Activated naive CD4-positive, alpha-beta T cell treated with anti-CD3 and anti-CD28 coated beads, Interleukin-2, amount 50 U/mL, for 72 hours (primary cell): ENCODE results near the gene NOMO2. TPM values are rescaled to one million over a fixed set of nuclear protein-coding genes. Genes with fewer than 3 reads are reported as not detected.
A peak's percentile ranks its signal among the peaks of the same experiment; 100 is the strongest.
"Not testable (repeated sequence)": the region's sequence is repeated elsewhere in the genome, so short reads cannot be mapped to it uniquely, and the experiment has no call there.

Experiments used
- ATAC-seq, 2 donors: fragments of 150-1000 bp; cut with Tn5 transposase; 2 replicates each; pipeline ENCODE4 v1.10.0; 2021; ENCODE audit warnings: mild to moderate bottlenecking in 2 of 2, moderate library complexity in 2 of 2
- DNase-seq, 2 donors: peaks; one replicate each; pipeline ENCODE4 v3.0.0; 2021 to 2022; ENCODE audit warnings: low spot score in 2 of 2
- H3K27ac Mint-ChIP-seq, 2 donors: one replicate each; pipeline ENCODE4 v1.8.0; 2022; ENCODE audit warnings: mild to moderate bottlenecking in 2 of 2, mixed read lengths in 2 of 2
- H3K36me3 Mint-ChIP-seq, 2 donors: one replicate each; pipeline ENCODE4 v1.8.0; 2022; ENCODE audit warnings: mixed read lengths in 2 of 2
- H3K9me3 Mint-ChIP-seq, 2 donors: one replicate each; pipeline ENCODE4 v1.8.0; 2022; ENCODE audit warnings: mixed read lengths in 2 of 2
- total RNA-seq, 2 donors: library from RNA; stranded (reverse); gene quantifications; one replicate each; pipeline ENCODE4 v1.2.3, GENCODE V29; 2022

NOMO2 gene
- total RNA-seq, 2 donors from 2014 or later: 57.5 to 69.7 TPM

DNA sequence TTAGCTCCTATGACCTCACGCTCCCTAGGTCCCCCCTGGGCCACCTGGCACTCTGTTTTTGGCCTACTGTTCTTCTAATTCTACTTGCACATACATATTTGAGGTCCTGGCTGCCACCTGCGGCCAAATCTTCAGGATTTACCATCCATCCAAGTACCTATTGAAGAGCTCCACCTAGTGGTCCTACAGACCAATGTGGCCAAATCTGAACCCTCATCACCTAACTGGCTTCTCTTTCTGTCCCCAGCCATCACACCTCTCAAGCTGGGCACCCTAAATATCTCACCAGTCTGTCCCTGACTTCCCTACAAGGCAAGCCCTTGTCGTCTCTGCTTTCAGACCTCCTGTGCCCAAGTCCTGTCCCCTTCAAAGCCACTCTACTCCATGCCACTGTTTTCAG lies 24.9 kb downstream of the NOMO2 start:
- not testable (repeated sequence) for DNase-seq, H3K36me3 Mint-ChIP-seq, H3K27ac Mint-ChIP-seq, H3K9me3 Mint-ChIP-seq
- peak in 1 of 2 donors; percentile 63 for ATAC-seq

DNA sequence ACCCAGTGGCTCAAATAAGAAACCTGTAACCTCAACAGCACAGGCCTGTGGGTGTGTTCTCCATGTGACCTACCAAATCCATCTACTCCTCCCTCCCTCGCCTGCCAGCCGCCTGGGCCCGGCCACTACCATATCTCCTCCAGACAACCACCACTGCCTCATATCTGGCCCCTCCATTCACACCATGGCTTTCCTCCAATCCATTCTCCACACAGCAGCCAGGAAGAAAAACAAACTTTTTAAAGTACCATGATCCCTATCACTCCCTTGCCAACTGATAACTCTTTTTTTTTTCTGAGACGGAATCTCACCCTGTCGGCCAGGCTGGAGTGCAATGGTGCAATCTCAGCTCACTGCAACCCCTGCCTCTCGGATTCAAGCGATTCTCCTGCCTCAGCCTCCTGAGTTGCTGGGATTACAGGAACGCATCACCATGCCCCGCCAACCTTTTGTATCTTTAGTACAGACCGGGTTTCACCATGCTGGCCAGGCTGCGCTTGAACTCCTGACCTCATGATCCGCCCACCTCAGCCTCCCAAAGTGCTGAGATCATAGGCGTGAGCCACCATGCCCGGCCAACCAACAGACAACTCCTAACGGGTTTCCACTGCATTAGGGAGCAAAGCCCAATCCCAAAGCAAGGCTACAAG lies 26.3 kb downstream of the NOMO2 start:
- not testable (repeated sequence) for ATAC-seq, H3K9me3 Mint-ChIP-seq, H3K36me3 Mint-ChIP-seq, DNase-seq
- H3K27ac Mint-ChIP-seq: peak overlapping the region in 1 of 2 donors; percentile 47

DNA sequence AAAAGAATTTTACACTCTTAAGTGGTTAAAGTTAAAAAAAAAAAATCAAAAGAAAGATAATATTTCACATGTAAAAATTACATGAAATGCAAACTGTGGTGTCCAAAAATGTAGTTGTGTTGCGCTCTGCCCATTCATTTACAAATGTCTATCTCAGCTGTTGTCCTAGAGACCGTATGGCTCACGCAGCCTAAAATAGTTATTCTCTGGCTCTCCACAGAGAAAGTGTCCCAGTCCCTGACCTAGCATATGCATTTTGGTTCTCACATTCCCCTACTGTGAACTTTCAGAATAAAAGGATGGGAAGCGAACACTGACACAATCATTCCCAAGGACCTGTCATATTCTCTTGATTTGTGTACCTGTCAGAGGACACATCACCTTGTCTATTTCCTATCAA lies 27.6 kb downstream of the NOMO2 start:
- H3K27ac Mint-ChIP-seq, ATAC-seq, DNase-seq, H3K36me3 Mint-ChIP-seq, H3K9me3 Mint-ChIP-seq: not testable (repeated sequence)

DNA sequence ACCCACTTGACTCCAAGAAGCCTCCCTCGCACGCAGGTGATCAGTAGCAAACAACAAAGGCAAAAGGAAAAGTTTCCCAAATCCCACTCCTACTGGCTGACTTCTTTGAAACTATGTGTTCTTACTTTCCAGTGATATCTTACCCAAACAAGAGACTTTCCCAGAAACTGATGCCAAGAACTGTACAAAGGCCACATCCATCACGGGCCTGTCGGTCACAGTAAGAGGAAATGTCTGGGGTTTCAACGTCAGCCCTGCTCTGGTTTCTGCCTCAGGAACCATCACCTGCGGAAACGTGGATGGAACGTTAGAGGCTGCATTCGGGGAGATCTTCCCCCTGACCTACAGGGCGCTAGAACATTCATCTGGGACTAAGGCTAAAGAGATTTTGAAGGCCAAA lies 30.6 kb downstream of the NOMO2 start:
- not testable (repeated sequence) for DNase-seq, H3K27ac Mint-ChIP-seq, H3K36me3 Mint-ChIP-seq, H3K9me3 Mint-ChIP-seq, ATAC-seq

DNA sequence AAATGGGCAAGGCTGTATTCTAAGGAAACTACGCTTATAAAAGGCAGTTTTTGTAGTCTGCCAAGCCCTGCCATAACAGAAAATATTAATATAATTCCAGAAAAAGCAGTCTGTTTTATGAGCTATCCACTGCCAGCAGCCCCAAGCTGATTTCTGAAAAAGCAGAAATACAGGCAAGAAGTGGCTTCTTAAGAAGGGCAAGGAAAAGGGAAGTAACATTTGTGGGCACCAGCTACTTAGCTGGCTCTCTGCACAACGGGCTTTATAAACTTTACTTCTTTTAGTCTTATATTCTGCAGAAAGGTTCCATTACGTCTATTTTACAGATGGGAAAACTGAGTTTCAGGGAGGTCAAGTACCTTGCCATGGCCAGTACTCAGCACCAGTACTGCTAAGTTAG lies 31.6 kb downstream of the NOMO2 start:
- not testable (repeated sequence) for DNase-seq, ATAC-seq

DNA sequence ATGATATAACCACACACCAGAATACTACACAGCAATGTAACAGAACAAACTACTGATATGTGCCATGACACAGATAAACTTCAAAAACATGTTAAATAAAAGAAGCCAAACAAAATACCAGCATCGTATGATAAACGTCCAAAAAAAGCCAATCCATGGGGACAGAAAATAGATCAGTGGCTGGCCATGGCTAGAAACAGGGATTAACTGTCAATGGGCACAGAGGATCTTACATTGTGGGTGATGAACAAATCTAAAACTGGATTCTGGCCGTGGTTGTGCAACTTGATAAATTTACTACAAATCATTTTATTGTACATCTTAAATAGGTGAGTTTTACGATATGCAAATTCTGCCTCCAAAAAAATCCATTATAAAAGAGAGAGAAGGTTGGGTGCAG lies 35.4 kb downstream of the NOMO2 start:
- not testable (repeated sequence) for H3K9me3 Mint-ChIP-seq, H3K36me3 Mint-ChIP-seq, ATAC-seq, DNase-seq, H3K27ac Mint-ChIP-seq

More for the DNA sequence above, 31.6 kb downstream of the NOMO2 start:
- not testable (repeated sequence) for H3K9me3 Mint-ChIP-seq, H3K36me3 Mint-ChIP-seq, H3K27ac Mint-ChIP-seq

DNA sequence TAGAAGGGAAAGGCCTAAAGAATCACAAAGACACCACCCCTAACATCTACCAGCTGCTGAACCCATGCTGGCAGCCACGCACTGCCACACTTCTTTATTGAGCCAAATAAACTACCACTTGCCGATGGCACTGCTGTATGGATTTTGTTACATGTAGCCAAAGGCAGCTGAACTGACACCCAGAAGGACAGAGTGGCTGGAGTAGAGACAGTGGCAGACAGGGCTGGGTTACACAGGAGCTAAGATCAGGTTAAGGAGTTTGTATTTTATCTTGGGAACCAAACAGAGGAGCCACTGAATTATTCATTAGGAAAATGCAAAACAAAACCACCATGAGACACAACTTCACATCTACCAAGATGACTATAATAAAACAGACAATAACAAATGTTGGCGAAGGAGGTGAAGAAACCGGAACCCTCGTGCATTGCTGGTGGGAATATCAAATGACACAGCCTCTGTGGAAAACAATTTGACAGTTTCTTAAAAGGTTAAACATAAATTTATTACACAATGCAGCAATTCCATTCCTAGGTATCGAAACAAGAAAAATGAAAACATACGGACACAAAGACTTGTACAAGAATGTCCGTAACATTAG lies 35.9 kb downstream of the NOMO2 start:
- not testable (repeated sequence) for H3K9me3 Mint-ChIP-seq, H3K27ac Mint-ChIP-seq, H3K36me3 Mint-ChIP-seq, ATAC-seq, DNase-seq

DNA sequence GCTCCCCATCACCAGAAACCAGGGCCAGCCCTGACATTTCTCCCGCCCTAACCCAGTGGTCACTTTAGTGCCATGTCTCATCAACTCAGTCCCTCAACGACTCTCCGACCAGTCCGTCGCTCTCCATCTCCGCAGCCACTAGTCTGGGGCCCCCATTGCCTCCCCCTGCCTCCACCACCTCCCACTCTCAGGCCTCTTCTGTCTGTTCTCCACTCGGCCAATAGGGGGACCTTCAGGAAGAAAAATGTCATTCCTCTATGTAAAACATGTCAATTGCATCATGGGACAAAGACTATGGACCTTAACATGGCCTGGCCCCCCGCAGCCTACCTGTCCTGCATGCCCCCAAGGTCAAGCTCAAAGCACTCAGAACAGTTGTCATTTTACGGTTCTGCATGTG lies 39.3 kb downstream of the NOMO2 start:
- not testable (repeated sequence) for DNase-seq, H3K27ac Mint-ChIP-seq, ATAC-seq, H3K36me3 Mint-ChIP-seq, H3K9me3 Mint-ChIP-seq

DNA sequence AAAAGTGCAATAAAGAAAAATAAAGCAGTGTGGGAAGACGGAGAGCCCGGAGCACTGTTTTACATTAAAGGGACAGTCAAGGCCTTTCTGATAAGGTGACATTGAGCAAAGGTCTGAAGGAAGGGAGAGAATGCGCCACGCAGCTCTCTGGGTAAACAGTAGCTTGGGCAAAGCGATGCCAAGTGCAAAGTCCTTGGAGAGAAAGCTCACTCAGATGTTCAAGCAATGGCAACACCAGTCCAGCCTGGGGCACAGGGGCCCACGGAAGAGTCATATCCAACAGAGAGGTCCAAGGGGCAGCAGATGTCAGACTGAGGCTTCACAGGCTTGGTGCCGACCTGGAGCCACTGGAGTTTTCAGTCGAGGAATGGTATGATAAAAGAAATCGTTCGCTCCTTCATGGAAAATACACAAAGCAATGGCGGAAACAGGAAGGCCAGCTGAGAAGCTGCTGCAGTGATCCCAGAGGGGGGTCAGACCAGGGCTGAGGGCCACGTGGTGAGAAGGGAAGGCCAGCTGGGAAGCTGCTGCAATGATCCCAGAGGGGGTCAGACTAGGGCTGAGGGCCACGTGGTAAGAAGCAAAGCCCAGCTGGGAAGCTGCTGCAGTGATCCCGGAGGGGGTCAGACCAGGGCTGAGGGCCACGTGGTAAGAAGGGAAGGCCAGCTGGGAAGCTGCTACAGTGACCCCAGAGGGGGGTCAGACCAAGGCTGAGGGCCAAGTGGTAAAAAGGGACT lies 40.3 kb downstream of the NOMO2 start:
- not testable (repeated sequence) for H3K9me3 Mint-ChIP-seq, H3K36me3 Mint-ChIP-seq, H3K27ac Mint-ChIP-seq, DNase-seq, ATAC-seq

DNA sequence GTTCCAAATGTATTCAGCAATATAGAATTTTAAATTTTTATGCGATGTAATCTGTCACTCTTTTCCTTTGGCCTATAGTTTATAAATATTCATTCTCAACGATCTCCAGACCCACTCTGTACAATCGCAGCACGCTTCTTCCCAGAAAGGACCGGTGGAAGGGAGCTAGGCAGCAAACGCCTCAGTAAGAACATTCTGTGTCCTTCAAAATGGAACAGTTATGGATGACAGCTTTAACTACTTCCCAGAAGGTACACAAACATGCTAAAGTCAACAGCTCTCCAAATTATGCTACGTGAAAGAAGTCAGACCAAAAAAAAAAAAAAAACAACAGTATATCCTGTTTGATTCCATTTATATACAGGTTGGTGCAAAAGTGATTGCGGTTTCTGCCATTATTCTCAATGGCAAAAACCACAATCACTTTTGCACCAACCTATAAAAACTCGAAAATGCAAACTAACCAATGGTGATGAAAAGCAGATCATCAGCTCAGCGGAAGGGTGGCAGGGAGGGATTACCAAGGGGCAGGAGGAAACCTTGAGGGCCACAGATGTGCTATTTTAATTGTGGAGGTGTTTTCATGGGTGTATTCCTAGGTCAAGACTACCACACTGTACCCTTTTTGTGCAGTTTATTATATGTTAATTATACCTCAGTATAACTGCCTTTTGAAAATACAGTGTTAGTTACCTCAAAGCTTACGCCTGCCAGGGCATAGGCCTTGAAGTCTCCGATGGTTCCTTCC lies 43.2 kb downstream of the NOMO2 start:
- H3K36me3 Mint-ChIP-seq, H3K9me3 Mint-ChIP-seq, DNase-seq, H3K27ac Mint-ChIP-seq, ATAC-seq: not testable (repeated sequence)

DNA sequence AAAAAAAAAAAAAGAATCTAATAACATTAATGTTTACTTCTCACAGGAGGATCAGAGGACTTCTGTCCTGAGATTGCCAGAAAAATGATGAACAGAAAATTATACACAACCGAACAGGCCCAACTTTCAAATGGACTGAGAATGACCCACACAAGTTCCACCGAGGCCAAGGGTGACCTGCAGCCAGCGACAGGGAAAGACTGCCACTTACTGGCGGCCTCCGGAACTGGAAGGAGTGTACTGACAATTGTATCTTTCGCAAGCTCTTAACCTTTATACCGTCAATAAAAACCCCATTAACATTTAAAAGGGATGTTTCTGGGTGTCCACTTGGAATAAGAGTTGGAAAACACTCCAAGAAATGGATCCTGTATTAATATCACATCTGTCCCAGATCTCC lies 63.5 kb downstream of the NOMO2 start:
- peak in 1 of 2 donors; percentile 66 for ATAC-seq
- not testable (repeated sequence) for H3K9me3 Mint-ChIP-seq, DNase-seq, H3K27ac Mint-ChIP-seq, H3K36me3 Mint-ChIP-seq

DNA sequence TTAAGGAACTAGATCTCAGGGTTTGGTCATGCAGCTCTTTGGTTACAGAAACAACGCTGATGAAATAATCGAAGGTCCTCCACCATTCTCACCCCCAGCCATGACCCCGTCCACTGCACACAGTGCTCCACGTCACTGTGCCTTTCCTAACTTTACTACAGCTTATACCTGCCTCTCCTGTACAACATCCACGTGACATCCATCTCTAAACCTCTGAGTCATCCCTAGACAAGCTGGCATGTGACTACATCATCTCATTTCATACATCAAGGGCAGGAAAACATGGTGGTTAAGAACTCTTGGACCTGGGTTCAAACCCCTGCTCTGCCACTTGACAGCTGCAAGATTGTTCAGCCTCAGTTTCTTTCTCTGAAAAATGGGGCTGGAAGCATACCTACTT lies 64.9 kb downstream of the NOMO2 start:
- not testable (repeated sequence) for DNase-seq, H3K9me3 Mint-ChIP-seq, H3K36me3 Mint-ChIP-seq, ATAC-seq, H3K27ac Mint-ChIP-seq

DNA sequence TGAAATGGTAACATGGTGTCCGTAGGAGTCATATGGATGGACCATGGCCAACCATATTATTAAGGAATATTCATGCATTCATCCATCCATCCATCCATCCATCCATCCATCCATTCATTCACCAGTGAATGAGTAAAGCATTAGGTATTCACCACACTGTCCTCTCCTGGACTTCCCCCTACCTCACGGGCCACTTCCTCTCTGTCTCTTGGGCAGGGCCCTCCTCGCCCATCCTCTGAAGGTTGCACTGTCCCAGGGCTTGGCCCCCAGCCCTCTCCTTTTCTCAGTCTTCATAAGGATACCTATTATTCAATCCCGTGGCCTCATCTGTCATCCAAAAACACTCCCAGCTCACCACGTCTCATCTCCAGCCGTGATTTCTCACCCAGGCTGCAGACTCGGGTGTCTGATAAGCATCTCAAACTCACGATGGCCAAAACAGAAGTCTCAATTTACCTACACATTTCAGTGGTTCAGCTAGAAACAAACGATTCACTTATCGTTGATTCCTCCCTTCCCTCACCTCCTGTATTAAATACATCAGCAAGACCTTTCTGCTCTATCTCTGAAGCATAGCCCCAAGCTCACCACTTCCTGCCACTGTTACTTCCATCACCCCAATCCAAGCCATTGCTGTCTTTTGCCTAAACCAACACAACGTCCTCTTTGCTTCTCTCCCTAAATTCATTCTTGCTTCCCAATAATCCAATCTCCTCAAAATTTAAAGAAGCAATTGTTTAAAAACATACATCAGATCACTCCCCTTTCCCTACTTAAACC lies 69.6 kb downstream of the NOMO2 start:
- H3K36me3 Mint-ChIP-seq, DNase-seq, H3K27ac Mint-ChIP-seq, H3K9me3 Mint-ChIP-seq: not testable (repeated sequence)
- ATAC-seq: peak in 1 of 2 donors; percentile 88

DNA sequence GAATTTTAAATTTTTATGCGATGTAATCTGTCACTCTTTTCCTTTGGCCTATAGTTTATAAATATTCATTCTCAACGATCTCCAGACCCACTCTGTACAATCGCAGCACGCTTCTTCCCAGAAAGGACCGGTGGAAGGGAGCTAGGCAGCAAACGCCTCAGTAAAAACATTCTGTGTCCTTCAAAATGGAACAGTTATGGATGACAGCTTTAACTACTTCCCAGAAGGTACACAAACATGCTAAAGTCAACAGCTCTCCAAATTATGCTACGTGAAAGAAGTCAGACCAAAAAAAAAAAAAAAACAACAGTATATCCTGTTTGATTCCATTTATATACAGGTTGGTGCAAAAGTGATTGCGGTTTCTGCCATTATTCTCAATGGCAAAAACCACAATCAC lies 125.9 kb downstream of the NOMO2 start:
- not testable (repeated sequence) for H3K9me3 Mint-ChIP-seq, ATAC-seq

DNA sequence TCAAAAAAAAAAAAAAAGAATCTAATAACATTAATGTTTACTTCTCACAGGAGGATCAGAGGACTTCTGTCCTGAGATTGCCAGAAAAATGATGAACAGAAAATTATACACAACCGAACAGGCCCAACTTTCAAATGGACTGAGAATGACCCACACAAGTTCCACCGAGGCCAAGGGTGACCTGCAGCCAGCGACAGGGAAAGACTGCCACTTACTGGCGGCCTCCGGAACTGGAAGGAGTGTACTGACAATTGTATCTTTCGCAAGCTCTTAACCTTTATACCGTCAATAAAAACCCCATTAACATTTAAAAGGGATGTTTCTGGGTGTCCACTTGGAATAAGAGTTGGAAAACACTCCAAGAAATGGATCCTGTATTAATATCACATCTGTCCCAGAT lies 146.1 kb downstream of the NOMO2 start:
- not testable (repeated sequence) for H3K9me3 Mint-ChIP-seq, H3K27ac Mint-ChIP-seq, DNase-seq, H3K36me3 Mint-ChIP-seq
- ATAC-seq: peak in 1 of 2 donors; percentile 66

More for the DNA sequence above, 125.9 kb downstream of the NOMO2 start:
- DNase-seq, H3K27ac Mint-ChIP-seq, H3K36me3 Mint-ChIP-seq: not testable (repeated sequence)

DNA sequence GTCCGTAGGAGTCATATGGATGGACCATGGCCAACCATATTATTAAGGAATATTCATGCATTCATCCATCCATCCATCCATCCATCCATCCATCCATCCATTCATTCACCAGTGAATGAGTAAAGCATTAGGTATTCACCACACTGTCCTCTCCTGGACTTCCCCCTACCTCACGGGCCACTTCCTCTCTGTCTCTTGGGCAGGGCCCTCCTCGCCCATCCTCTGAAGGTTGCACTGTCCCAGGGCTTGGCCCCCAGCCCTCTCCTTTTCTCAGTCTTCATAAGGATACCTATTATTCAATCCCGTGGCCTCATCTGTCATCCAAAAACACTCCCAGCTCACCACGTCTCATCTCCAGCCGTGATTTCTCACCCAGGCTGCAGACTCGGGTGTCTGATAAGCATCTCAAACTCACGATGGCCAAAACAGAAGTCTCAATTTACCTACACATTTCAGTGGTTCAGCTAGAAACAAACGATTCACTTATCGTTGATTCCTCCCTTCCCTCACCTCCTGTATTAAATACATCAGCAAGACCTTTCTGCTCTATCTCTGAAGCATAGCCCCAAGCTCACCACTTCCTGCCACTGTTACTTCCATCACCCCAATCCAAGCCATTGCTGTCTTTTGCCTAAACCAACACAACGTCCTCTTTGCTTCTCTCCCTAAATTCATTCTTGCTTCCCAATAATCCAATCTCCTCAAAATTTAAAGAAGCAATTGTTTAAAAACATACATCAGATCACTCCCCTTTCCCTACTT lies 152.2 kb downstream of the NOMO2 start:
- DNase-seq, H3K9me3 Mint-ChIP-seq, H3K27ac Mint-ChIP-seq, H3K36me3 Mint-ChIP-seq: not testable (repeated sequence)
- peak in 1 of 2 donors; percentile 84 for ATAC-seq
